ENCODE data around the gene PAK5. TPM values are rescaled to one million over a fixed set of nuclear protein-coding genes. Genes with fewer than 3 reads are reported as not detected.

The PAK5 gene
- total and polyA plus RNA-seq, 2 of the 13 experiments (the other 11 are each of a cell fraction or from before 2014, with no cell fraction given): not detected

DNA sequence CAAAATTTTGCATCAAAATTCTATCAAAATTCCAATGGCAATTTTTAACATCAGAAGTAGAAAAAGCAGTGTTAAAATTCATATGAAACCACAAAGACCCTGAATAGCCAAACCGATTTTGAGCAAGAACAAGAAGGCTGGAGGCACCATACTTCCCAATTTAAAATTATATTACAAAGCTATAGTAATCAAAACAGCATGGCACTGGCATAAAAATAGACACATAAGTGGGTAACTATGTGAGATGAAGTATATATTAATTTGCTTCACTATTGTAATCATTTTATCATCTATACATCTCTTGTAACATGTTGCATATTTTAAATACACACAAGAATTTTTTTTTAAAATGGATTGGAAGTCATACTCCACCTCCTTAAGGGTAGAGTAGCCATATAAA is 77.4 kb downstream of the PAK5 start:
- Histone ChIP-seq H3K4me3 (replicated peaks in 1 of 3; ENCODE audit: insufficient read depth in 1 of 3, low read depth in 2 of 3, low read length in 3 of 3) (no peak overlapping the region), H3K27ac (ENCODE audit: extremely low read length, insufficient read depth, low read length) (no peak overlapping the region), H3K9ac (ENCODE audit: insufficient read depth, low read depth, low read length) (no peak overlapping the region), H3K36me3 (replicated peaks in 1 of 2; ENCODE audit: control insufficient read depth in 1 of 2, insufficient read depth in 2 of 2, low read length in 2 of 2) (no peaks in the 10 kb centered on the region), H3K4me1 (ENCODE audit: insufficient read depth, low read length) (no peaks in the 10 kb centered on the region), H3K79me2 (ENCODE audit: insufficient read depth, low read length) (no peaks in the 10 kb centered on the region), H3K27me3 (ENCODE audit: control insufficient read depth in 1 of 2, insufficient read depth in 2 of 2, low read length in 2 of 2) (no peaks in the 10 kb centered on the region), H3K4me2 (ENCODE audit: low read depth, low read length) (no peak overlapping the region), H2AFZ (ENCODE audit: low read length) (no peak overlapping the region), H3K9me3 (ENCODE audit: low read length) (no peaks in the 10 kb centered on the region; the same call in 1 of the 2 replicates), H4K20me1 (ENCODE audit: insufficient read depth, low read length) (no peaks in the 10 kb centered on the region)
- no peak for FAIRE-seq
- in situ Hi-C loops (cut with HindIII; ENCODE audit: extremely low pct_ligation_motif_present, low pct_unique_long_range_greater_than_20kb) (no loop called here), intact Hi-C loops (cut with micrococcal nuclease; ENCODE audit: unreplicated experiment) (no loop called here)
- BruUV-seq (replicated peaks): no TSS peak
- no peak for DNase-seq (ENCODE audit: low spot score)
- CTCF ChIA-PET (ENCODE audit: low intra/inter-chr PET ratio, low total read pairs): no interaction called here
- no peak for ATAC-seq
- 6% methylated on average over 1 of the region's 1 CpG for WGBS (ENCODE audit: low lambda C conversion rate)
- POLR2A ChIA-PET: no interaction called here
- TF ChIP-seq, protein P1, sequence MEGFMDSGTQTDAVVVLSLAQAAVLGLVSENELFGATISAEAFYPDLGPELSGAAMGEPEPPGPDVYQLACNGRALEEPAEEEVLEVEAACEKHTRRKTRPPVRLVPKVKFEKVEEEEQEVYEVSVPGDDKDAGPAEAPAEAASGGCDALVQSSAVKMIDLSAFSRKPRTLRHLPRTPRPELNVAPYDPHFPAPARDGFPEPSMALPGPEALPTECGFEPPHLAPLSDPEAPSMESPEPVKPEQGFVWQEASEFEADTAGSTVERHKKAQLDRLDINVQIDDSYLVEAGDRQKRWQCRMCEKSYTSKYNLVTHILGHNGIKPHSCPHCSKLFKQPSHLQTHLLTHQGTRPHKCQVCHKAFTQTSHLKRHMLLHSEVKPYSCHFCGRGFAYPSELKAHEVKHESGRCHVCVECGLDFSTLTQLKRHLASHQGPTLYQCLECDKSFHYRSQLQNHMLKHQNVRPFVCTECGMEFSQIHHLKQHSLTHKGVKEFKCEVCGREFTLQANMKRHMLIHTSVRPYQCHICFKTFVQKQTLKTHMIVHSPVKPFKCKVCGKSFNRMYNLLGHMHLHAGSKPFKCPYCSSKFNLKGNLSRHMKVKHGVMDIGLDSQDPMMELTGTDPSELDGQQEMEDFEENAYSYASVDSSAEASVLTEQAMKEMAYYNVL (CRISPR knock-in tag; IDR thresholded peaks at IDR 0.05; ENCODE audit: borderline replicate concordance): no peak
- no peak for TF ChIP-seq SOX13 (IDR thresholded peaks at IDR 0.05)
- TF ChIP-seq SOX13 (CRISPR knock-in tag; conservative IDR thresholded peaks at IDR 0.05 in 1 of 2, IDR thresholded peaks at IDR 0.05 in 1 of 2): no peak
- TF ChIP-seq, protein P2, sequence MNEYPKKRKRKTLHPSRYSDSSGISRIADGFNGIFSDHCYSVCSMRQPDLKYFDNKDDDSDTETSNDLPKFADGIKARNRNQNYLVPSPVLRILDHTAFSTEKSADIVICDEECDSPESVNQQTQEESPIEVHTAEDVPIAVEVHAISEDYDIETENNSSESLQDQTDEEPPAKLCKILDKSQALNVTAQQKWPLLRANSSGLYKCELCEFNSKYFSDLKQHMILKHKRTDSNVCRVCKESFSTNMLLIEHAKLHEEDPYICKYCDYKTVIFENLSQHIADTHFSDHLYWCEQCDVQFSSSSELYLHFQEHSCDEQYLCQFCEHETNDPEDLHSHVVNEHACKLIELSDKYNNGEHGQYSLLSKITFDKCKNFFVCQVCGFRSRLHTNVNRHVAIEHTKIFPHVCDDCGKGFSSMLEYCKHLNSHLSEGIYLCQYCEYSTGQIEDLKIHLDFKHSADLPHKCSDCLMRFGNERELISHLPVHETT (CRISPR knock-in tag; conservative IDR thresholded peaks at IDR 0.05): no peak
- TF ChIP-seq, protein P3, sequence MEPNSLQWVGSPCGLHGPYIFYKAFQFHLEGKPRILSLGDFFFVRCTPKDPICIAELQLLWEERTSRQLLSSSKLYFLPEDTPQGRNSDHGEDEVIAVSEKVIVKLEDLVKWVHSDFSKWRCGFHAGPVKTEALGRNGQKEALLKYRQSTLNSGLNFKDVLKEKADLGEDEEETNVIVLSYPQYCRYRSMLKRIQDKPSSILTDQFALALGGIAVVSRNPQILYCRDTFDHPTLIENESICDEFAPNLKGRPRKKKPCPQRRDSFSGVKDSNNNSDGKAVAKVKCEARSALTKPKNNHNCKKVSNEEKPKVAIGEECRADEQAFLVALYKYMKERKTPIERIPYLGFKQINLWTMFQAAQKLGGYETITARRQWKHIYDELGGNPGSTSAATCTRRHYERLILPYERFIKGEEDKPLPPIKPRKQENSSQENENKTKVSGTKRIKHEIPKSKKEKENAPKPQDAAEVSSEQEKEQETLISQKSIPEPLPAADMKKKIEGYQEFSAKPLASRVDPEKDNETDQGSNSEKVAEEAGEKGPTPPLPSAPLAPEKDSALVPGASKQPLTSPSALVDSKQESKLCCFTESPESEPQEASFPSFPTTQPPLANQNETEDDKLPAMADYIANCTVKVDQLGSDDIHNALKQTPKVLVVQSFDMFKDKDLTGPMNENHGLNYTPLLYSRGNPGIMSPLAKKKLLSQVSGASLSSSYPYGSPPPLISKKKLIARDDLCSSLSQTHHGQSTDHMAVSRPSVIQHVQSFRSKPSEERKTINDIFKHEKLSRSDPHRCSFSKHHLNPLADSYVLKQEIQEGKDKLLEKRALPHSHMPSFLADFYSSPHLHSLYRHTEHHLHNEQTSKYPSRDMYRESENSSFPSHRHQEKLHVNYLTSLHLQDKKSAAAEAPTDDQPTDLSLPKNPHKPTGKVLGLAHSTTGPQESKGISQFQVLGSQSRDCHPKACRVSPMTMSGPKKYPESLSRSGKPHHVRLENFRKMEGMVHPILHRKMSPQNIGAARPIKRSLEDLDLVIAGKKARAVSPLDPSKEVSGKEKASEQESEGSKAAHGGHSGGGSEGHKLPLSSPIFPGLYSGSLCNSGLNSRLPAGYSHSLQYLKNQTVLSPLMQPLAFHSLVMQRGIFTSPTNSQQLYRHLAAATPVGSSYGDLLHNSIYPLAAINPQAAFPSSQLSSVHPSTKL (CRISPR knock-in tag; IDR thresholded peaks at IDR 0.05): no peak
- TF ChIP-seq, protein P4, sequence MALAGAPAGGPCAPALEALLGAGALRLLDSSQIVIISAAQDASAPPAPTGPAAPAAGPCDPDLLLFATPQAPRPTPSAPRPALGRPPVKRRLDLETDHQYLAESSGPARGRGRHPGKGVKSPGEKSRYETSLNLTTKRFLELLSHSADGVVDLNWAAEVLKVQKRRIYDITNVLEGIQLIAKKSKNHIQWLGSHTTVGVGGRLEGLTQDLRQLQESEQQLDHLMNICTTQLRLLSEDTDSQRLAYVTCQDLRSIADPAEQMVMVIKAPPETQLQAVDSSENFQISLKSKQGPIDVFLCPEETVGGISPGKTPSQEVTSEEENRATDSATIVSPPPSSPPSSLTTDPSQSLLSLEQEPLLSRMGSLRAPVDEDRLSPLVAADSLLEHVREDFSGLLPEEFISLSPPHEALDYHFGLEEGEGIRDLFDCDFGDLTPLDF (CRISPR knock-in tag; IDR thresholded peaks at IDR 0.05): no peak
- no peak for TF ChIP-seq HNF4G (IDR thresholded peaks at IDR 0.05; ENCODE audit: borderline replicate concordance, low read depth, low read length)
- TF ChIP-seq HNF4G (CRISPR knock-in tag; IDR thresholded peaks at IDR 0.05; ENCODE audit: borderline replicate concordance, low read depth): no peak
- TF ChIP-seq ZNF333 (CRISPR knock-in tag; IDR thresholded peaks at IDR 0.05; ENCODE audit: borderline replicate concordance): no peak
- no peak for TF ChIP-seq NR2C2 (CRISPR knock-in tag; IDR thresholded peaks at IDR 0.05; ENCODE audit: borderline replicate concordance)
- no peak for TF ChIP-seq HOXD1 (CRISPR knock-in tag; IDR thresholded peaks at IDR 0.05)
- no peak for TF ChIP-seq EZH2 (conservative IDR thresholded peaks at IDR 0.05; ENCODE audit: low read depth, low read length)
- no peak for TF ChIP-seq ZNF3 (CRISPR knock-in tag; IDR thresholded peaks at IDR 0.05)
- no peak for TF ChIP-seq RXRA (CRISPR knock-in tag; IDR thresholded peaks at IDR 0.05)
- TF ChIP-seq, protein P5, sequence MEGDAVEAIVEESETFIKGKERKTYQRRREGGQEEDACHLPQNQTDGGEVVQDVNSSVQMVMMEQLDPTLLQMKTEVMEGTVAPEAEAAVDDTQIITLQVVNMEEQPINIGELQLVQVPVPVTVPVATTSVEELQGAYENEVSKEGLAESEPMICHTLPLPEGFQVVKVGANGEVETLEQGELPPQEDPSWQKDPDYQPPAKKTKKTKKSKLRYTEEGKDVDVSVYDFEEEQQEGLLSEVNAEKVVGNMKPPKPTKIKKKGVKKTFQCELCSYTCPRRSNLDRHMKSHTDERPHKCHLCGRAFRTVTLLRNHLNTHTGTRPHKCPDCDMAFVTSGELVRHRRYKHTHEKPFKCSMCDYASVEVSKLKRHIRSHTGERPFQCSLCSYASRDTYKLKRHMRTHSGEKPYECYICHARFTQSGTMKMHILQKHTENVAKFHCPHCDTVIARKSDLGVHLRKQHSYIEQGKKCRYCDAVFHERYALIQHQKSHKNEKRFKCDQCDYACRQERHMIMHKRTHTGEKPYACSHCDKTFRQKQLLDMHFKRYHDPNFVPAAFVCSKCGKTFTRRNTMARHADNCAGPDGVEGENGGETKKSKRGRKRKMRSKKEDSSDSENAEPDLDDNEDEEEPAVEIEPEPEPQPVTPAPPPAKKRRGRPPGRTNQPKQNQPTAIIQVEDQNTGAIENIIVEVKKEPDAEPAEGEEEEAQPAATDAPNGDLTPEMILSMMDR (CRISPR knock-in tag; IDR thresholded peaks at IDR 0.05): no peak
